ENCODE data around the gene MATN3.
A peak's percentile ranks its signal among the peaks of the same experiment; 100 is the strongest.

Gene MATN3

GRCh38 chr2:19993731-19994130 is 18.7 kb downstream of the MATN3 start:
- DNase-seq = no peak

- DNase-seq = no peak
Measured at GRCh38 chr2:19991895-19992294, 20.6 kb downstream of the MATN3 start.

GRCh38 chr2:19990416-19990728 is 22.1 kb downstream of the MATN3 start:
- DNase-seq = no peak

DNA sequence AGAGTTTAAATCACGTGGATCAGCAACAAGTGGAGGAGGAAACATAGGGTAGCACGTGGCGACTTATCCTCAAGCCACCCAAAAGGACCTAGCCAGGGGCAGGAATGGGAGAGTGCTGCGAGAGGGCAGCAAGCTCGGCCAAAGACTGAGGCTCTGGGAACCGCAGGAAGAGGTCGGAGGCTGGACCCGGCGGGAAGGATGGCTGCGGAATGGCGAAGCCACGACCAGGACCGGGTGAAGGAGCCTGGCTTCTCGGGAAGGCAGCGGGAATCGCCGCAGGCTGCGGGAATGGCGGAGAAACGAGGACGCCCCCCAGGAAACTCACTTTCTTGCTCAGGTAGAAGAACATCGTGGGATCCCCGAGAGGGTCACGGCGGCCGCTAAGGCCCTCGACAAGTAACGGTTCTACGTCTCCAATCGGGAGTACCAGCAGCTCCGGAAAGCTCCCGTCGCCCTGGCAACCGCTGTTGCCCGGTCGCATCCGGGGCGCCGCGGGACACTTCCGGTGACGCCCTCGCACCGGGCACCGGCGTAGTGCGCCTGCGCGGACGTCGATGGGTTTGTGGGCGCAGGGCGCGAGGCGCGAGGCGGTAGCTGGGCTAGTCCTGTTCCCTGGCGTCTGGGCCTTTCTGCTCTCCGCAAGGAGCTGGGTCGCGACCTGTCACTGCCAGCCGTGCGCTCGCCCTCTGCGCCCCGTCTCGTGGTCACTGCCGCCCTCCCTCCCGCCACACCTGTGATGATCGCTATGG is 22.6 kb downstream of the MATN3 start, which contains the start of gene WDR35:
WDR35 (minus strand) TSS at position 439 of the 749 bp plus-strand sequence; CDS start at position 349, 90 bp downstream.
- peak; percentile 81 to 83 for DNase-seq

DNA sequence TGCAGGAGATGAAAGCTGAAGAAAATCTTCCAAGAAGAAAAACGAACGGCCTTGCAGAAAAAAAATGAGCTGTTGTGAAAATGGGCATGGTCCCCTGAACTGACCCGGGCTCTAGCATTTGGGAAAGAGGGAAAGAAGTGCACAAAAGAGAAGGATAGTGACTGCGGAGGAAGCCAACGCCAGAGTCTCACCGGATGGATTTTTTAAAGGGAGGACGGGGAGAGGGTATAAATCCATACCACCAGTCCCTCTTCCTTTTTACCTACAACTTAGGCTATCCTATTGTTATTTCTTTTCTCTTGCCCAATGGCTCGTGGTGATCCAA is 23.2 kb downstream of the MATN3 start:
- no peak for DNase-seq

GRCh38 chr2:19988600-19988999 is 23.9 kb downstream of the MATN3 start:
- no peak for DNase-seq

DNA sequence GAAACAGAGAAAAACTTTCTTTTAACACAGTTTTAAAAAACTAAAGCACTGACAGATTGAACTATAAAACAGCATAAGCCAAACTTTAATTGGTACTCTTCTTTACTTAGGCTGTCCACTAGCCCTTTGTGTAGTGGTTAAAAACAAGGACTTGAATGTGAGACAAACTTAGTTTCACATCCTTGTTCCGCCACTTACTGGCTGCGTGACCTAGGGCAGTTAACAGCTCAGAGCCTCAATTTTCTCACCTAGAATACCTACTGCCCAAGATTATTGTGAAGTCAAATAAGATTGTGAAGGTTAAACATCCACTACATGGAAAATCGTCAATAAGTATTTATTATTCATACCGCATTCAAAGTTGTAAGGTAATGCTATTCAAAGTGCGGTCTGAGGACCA is 24.5 kb downstream of the MATN3 start:
- no peak for DNase-seq

DNA sequence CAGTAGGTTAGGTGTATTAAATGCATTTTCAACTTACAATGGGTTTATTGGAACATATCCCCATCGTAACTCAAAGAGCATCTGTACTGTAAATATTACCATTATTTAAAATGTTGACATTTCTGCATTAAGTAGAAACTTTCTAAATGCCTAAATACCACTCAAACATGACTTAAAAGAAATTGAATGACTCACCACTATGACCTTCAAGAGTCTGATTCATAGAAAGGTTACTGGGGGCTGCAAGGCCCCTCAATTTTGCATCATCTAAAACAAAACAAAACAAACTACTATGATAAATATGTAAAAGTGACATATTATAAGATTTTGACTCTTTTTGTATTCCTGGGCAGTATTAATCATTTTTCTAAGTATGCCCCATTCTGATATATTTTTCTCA is 30.2 kb downstream of the MATN3 start:
- no peak for DNase-seq

DNA sequence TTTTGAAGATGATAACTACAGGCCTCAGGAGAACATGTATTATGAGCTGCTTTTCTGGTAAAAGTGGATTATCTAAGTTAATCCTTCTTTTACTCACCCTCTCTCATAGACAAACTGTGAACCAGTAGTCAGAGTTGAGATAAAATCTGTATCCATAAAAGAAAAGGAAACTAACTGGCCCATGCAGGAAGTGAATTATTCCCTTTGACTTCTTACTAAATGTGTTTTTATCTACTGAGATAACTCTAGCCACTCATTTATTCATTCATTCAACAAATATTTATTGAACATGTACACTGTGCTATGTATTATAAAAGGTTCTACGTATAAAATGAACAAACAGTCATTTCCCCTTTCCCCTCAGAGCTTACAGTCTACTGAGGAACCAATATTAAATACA is 32.5 kb downstream of the MATN3 start:
- no peak for DNase-seq

GRCh38 chr2:19973466-19973865 is 39.0 kb downstream of the MATN3 start:
- no peak for DNase-seq

GRCh38 chr2:19971691-19972090 is 40.8 kb downstream of the MATN3 start:
- DNase-seq = no peak

GRCh38 chr2:19963386-19963785 is 49.1 kb downstream of the MATN3 start:
- no peak for DNase-seq

DNA sequence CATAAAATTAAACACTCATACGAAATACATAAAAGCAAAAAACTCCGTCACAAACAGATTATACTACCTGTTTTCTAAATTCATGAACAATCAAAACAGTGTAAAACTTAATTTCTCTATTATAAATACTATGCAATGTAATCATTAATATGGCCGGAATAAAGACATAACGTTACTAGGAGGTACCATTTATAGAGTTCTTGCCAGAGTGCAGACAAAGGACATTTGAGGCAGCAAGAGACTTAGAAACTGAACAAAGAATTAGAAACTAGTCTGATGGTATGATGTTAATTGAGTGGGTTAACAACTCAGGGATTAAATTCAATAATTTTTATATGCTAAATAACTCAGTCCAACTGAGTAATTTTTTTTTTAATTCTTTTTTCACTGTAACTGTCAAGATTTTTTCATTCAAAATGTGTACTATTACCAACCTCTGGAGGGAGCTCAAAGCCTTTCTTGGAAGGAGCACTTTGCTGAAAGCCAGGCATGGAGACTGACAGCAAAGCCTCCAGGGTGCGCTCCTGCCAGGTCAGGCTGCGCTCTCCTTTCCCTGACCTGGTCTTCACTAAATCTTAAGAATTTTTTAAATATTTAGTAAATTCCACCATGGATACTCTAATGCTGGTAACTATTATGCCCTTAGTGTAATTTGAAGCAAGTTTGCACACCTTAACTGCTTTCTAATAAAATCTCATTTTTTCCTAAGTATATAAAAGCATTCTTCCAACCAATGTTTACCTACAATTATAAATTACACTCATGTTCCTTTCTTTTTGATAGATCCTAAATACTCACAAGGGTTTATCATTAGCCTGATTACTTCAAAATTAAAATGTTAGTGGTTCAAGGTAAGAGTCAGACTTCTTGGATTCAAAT is 56.7 kb downstream of the MATN3 start:
- DNase-seq = peak; percentile 21 to 33

- DNase-seq = no peak
Measured at GRCh38 chr2:19949071-19949470, 63.4 kb downstream of the MATN3 start.

DNA sequence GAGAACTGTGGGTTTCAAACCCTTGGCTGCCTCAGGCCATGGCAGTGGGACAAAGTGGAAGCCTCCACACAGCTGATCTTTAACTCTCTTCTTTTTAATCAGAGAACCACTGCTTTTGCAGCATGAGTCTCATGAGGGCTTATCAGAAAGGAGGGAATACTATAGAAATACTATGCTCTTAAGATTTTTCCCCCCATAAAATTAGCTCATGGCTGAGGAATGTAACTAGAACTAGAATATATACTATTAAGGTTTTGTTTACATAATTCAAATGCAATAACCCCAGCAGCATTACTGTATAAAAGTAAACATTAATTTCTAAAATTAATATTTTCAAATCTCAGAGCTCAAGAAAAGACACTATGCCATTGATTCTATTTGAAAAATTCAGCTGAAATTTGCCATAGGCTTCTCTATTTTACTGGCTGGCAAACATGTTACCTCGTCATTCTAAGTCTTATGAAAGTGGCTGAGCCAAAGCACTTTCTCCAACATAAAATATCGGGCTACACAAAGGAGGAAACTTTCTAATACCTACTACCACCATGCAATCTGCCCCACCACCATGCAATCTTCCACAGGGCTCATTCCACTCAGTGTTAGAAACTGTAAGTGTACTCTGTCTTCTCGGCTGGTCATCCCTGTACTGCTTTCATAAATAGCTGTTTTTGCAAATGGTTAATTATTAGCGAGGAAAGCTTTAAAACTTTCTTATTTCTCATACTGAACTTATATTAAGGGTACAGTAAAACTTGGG is 65.1 kb downstream of the MATN3 start:
- no peak for DNase-seq

GRCh38 chr2:19944205-19944845 is 68.1 kb downstream of the MATN3 start:
- DNase-seq = no peak

GRCh38 chr2:19943189-19943588 is 69.3 kb downstream of the MATN3 start:
- no peak for DNase-seq

DNA sequence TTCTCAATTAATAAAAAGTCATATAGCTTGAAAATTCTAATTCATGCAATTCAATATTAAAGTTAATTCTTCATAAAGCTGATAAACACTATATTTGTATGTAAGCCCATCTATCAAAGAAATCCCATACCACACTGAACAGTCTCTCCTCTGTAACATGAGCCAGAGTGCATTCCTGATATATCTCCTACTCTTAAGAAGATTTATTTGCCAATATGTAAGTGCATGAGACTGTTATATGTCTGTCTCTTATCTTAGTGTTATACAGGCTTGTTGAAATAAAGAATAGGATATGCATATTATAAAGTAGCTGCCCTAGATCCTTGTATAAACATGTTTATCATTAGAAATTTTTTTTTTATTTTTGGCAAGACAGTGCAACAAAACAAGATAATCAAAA is 70.3 kb downstream of the MATN3 start:
- no peak for DNase-seq

All from activated CD4-positive, alpha-beta T cell treated with anti-CD3 and anti-CD28 coated beads, Interleukin-2, amount 50 U/mL, for 4 hours (primary cell).